A549 (cell line): Measurements from ENCODE around the gene FOS.

Experiments used
- CTCF ChIP-seq: fragments of >200 bp; sonication (Bioruptor Twin); formaldehyde crosslinking; IDR thresholded peaks from 3 replicates; pipeline ENCODE4 v1.5.1; 2016
- EP300 ChIP-seq, 2 experiments: fragments of >200 bp; sonication (Bioruptor Twin); formaldehyde crosslinking; IDR thresholded peaks; 2 replicates in 1 of 2; 3 replicates in 1 of 2; pipeline ENCODE4 v1.6.1; 2016 to 2017
- HMGXB4 ChIP-seq: fragments of 250-450 bp; sonication (Bioruptor Pico); IDR thresholded peaks from 2 replicates; pipeline ENCODE4 v1.5.0; 2021; ENCODE audit warnings: mild to moderate bottlenecking, moderate library complexity, borderline replicate concordance
- JUN ChIP-seq, 2 experiments: fragments of >200 bp; sonication (Bioruptor Twin); formaldehyde crosslinking; IDR thresholded peaks; 2 replicates in 1 of 2; 3 replicates in 1 of 2; pipeline ENCODE4 v1.6.1; 2016 to 2017
- KDM1A ChIP-seq: fragments of 200-600 bp; sonication (generic); IDR thresholded peaks from 2 replicates; pipeline ENCODE4 v1.6.1; 2016; ENCODE audit warnings: low read depth, mild to moderate bottlenecking
- MAFK ChIP-seq: fragments of 450-650 bp; IDR thresholded peaks from 2 replicates; pipeline ENCODE4 v1.6.1; 2014; ENCODE audit not compliant: partially characterized antibody
- NR3C1 ChIP-seq: fragments of >200 bp; sonication (Bioruptor Twin); formaldehyde crosslinking; IDR thresholded peaks from 3 replicates; pipeline ENCODE4 v1.6.1; 2017
- POLR2A ChIP-seq: IDR thresholded peaks from 2 replicates; pipeline ENCODE4 v1.6.1; 2012; ENCODE audit warnings: mild to moderate bottlenecking, low read length
- RAD21 ChIP-seq, 2 experiments: fragments of >200 bp in 1 of 2; sonication (Bioruptor Twin) in 1 of 2; formaldehyde crosslinking in 1 of 2; IDR thresholded peaks in 1 of 2; conservative IDR thresholded peaks in 1 of 2; 2 replicates in 1 of 2; 3 replicates in 1 of 2; pipeline ENCODE4 v1.6.1; 2012 to 2018; ENCODE audit warnings: inconsistent platforms in 1 of 2
- RCOR1 ChIP-seq: fragments of 150-350 bp; IDR thresholded peaks from 2 replicates; pipeline ENCODE4 v1.6.1; 2014; ENCODE audit warnings: antibody characterized with exemption, low read length, low read depth
- RNF2 ChIP-seq: fragments of 200-600 bp; sonication (generic); IDR thresholded peaks from 2 replicates; pipeline ENCODE4 v1.6.1; 2016; ENCODE audit warnings: low read depth, mild to moderate bottlenecking, antibody characterized with exemption, moderate library complexity, borderline replicate concordance

- peak; percentile 95 for TF ChIP-seq CTCF
- no peak for TF ChIP-seq HMGXB4 (CRISPR knock-in tag)
- TF ChIP-seq RNF2, result no peak
- no peak for TF ChIP-seq JUN (IDR thresholded peaks at IDR 0.05)
- TF ChIP-seq POLR2A, result no peak
- no peak for TF ChIP-seq KDM1A
- no peak for TF ChIP-seq RCOR1
- no peak for TF ChIP-seq NR3C1
- TF ChIP-seq RAD21 (conservative IDR thresholded peaks at IDR 0.05 in 1 of 2, IDR thresholded peaks at IDR 0.05 in 1 of 2), result peak; percentile 95
- no peak for TF ChIP-seq MAFK
- no peak for TF ChIP-seq EP300 (IDR thresholded peaks at IDR 0.05)
Measured at GRCh38 chr14:75307700-75308379, 29.2 kb downstream of the FOS start.
